ENCODE measurements around the gene KIF6.

The KIF6 gene

GRCh38 chr6:39366931-39367618 is 358.1 kb downstream of the KIF6 start:
- no peak for DNase-seq (ENCODE audit: extremely low spot score)
- ChIA-PET POLR2A (no interaction called here), CTCF (no interaction called here)
- TF ChIP-seq PKNOX1 (IDR thresholded peaks at IDR 0.05) (no peak), FOXA1 (IDR thresholded peaks at IDR 0.05) (no peak), BHLHE40 (IDR thresholded peaks at IDR 0.05; ENCODE audit: borderline replicate concordance) (no peak), HDGF (IDR thresholded peaks at IDR 0.05; ENCODE audit: borderline replicate concordance) (no peak), ELF4 (IDR thresholded peaks at IDR 0.05) (no peak), TARDBP (IDR thresholded peaks at IDR 0.05) (no peak), FOXM1 (IDR thresholded peaks at IDR 0.05; ENCODE audit: borderline replicate concordance) (no peak), ZNF384 (IDR thresholded peaks at IDR 0.05) (no peak), FOXK2 (IDR thresholded peaks at IDR 0.05) (no peak), SUZ12 (IDR thresholded peaks at IDR 0.05) (no peak), CTBP1 (IDR thresholded peaks at IDR 0.05; ENCODE audit: borderline replicate concordance) (no peak), L3MBTL2 (conservative IDR thresholded peaks at IDR 0.05) (no peak), NFRKB (IDR thresholded peaks at IDR 0.05) (no peak), ARNT (IDR thresholded peaks at IDR 0.05) (no peak), LEF1 (IDR thresholded peaks at IDR 0.05; ENCODE audit: borderline replicate concordance) (no peak), SP1 (IDR thresholded peaks at IDR 0.05) (no peak)

DNA sequence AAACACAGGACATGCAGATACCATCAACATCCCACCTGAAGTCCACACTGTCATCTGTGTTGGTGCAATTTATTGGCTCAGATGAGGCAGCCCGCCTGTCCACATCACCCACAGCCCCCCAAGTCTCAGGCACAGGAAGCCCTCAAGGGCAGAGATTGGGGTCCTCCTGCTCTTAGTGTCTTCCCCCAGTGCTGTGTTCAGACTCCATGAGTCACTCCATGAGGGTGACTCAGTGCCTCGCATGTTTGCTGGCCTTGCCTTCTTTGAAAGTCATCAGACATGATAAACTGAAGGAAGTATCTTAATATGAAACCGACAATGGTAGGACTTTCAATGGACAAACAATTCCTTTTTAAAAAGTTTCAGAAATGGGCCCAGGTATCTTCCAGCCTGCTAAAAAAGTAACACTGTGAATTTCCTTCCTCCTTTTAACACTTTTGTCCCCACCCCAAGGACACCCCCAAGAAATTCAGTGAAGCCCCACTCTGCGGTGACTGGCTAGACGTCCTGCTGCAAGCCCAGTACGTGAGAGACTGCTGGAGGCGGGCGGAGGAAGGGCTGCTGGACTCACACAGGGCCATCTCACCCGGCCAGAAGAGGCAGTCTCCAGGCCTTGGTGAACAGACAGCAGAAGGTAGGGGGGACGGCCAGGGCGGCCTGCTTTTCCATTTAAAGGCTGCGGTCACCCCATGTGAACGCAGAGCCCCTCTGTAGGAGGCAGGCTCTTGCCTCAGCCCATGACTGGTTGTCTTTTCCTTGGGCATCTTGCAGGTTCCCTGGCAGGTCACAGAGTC is 359.7 kb downstream of the KIF6 start:
- TF ChIP-seq TARDBP (IDR thresholded peaks at IDR 0.05) (no peak), FOXA1 (IDR thresholded peaks at IDR 0.05) (no peak), BHLHE40 (IDR thresholded peaks at IDR 0.05; ENCODE audit: borderline replicate concordance) (no peak), ARNT (IDR thresholded peaks at IDR 0.05) (no peak), LEF1 (IDR thresholded peaks at IDR 0.05; ENCODE audit: borderline replicate concordance) (no peak), FOXK2 (IDR thresholded peaks at IDR 0.05) (no peak), HDGF (IDR thresholded peaks at IDR 0.05; ENCODE audit: borderline replicate concordance) (no peak), SUZ12 (IDR thresholded peaks at IDR 0.05) (no peak), PKNOX1 (IDR thresholded peaks at IDR 0.05) (no peak), FOXM1 (IDR thresholded peaks at IDR 0.05; ENCODE audit: borderline replicate concordance) (no peak), SP1 (IDR thresholded peaks at IDR 0.05) (no peak), ZNF384 (IDR thresholded peaks at IDR 0.05) (no peak), L3MBTL2 (conservative IDR thresholded peaks at IDR 0.05) (no peak), NFRKB (IDR thresholded peaks at IDR 0.05) (no peak)
- CTCF ChIA-PET: no interaction called here
- DNase-seq (ENCODE audit: extremely low spot score): no peak
- POLR2A ChIA-PET: no interaction called here

- CTCF ChIA-PET: interaction anchor here (0.5 to 0.6 kb wide), 3 partner anchors 87 to 1054 kb away, joined by 3 read pairs; no protein-coding TSS in a partner anchor
- DNase-seq (ENCODE audit: extremely low spot score): no peak
- POLR2A ChIA-PET: no interaction called here
- TF ChIP-seq SUZ12 (IDR thresholded peaks at IDR 0.05) (no peak), NFRKB (IDR thresholded peaks at IDR 0.05) (no peak), SP1 (IDR thresholded peaks at IDR 0.05) (no peak), LEF1 (IDR thresholded peaks at IDR 0.05; ENCODE audit: borderline replicate concordance) (no peak), FOXK2 (IDR thresholded peaks at IDR 0.05) (no peak), ELF4 (IDR thresholded peaks at IDR 0.05) (no peak), ARNT (IDR thresholded peaks at IDR 0.05) (no peak), FOXA1 (IDR thresholded peaks at IDR 0.05) (no peak), PKNOX1 (IDR thresholded peaks at IDR 0.05) (no peak), CTBP1 (IDR thresholded peaks at IDR 0.05; ENCODE audit: borderline replicate concordance) (no peak), FOXM1 (IDR thresholded peaks at IDR 0.05; ENCODE audit: borderline replicate concordance) (no peak), HDGF (IDR thresholded peaks at IDR 0.05; ENCODE audit: borderline replicate concordance) (no peak), L3MBTL2 (conservative IDR thresholded peaks at IDR 0.05) (no peak), ZNF384 (IDR thresholded peaks at IDR 0.05) (no peak), TARDBP (IDR thresholded peaks at IDR 0.05) (no peak), BHLHE40 (IDR thresholded peaks at IDR 0.05; ENCODE audit: borderline replicate concordance) (no peak)
Observed at GRCh38 chr6:39363280-39363679, 361.9 kb downstream of the KIF6 start.

DNA sequence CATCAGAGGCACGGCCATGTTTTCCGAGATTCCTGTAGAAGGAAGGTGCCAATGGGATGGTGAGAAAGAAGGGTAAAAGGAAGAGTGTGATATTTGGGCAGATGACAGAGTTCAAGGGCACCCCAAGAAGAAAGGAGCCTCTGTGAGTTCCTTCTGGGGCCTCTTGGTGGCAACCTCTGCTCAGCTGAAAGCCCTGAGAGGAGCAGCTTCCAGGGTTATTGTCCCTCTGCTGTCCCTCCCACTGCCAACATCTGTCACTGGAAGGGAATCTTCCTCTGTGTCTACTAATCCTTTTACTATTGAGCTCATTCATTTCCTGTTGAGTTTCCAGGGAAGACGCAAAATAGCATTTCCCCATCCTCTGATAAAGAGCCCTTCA is 362.7 kb downstream of the KIF6 start:
- DNase-seq (ENCODE audit: extremely low spot score): peak; percentile 28
- CTCF ChIA-PET: interaction anchor here (0.5 to 2.1 kb wide), 4 partner anchors 9 to 524 kb away, joined by 3 to 6 read pairs (median 3); no protein-coding TSS in a partner anchor
- TF ChIP-seq NFRKB (IDR thresholded peaks at IDR 0.05): no peak
- TF ChIP-seq SUZ12 (IDR thresholded peaks at IDR 0.05): no peak
- no peak for TF ChIP-seq ZNF384 (IDR thresholded peaks at IDR 0.05)
- TF ChIP-seq CTBP1 (IDR thresholded peaks at IDR 0.05; ENCODE audit: borderline replicate concordance): no peak
- no peak for TF ChIP-seq L3MBTL2 (conservative IDR thresholded peaks at IDR 0.05)
- TF ChIP-seq LEF1 (IDR thresholded peaks at IDR 0.05; ENCODE audit: borderline replicate concordance): no peak
- TF ChIP-seq PKNOX1 (IDR thresholded peaks at IDR 0.05): no peak
- TF ChIP-seq FOXK2 (IDR thresholded peaks at IDR 0.05): no peak
- no peak for TF ChIP-seq ELF4 (IDR thresholded peaks at IDR 0.05)
- TF ChIP-seq ARNT (IDR thresholded peaks at IDR 0.05): no peak
- no peak for TF ChIP-seq FOXA1 (IDR thresholded peaks at IDR 0.05)
- TF ChIP-seq BHLHE40 (IDR thresholded peaks at IDR 0.05; ENCODE audit: borderline replicate concordance): no peak
- TF ChIP-seq HDGF (IDR thresholded peaks at IDR 0.05; ENCODE audit: borderline replicate concordance): no peak
- no peak for TF ChIP-seq SP1 (IDR thresholded peaks at IDR 0.05)
- TF ChIP-seq FOXM1 (IDR thresholded peaks at IDR 0.05; ENCODE audit: borderline replicate concordance): no peak
- TF ChIP-seq TARDBP (IDR thresholded peaks at IDR 0.05): no peak
- POLR2A ChIA-PET: no interaction called here
